ENCODE measurements around the gene C10orf90. TPM values are rescaled to one million over a fixed set of nuclear protein-coding genes. Genes with fewer than 3 reads are reported as not detected.

C10orf90 gene
- total RNA-seq, 2 donors from 2014 or later = not detected

- H3K4me1 Mint-ChIP-seq (ENCODE audit: low read depth) = no peaks in the 10 kb centered on the region
- no peak overlapping the region for H3K27ac Mint-ChIP-seq
- H3K4me3 Mint-ChIP-seq = no peak overlapping the region
- no peaks in the 10 kb centered on the region for H3K36me3 Mint-ChIP-seq (ENCODE audit: insufficient read depth in 2 of 2)
- ATAC-seq (replicated peaks in 1 of 2) (no peak), DNase-seq (no peak)
- no peaks in the 10 kb centered on the region for H3K27me3 Mint-ChIP-seq (ENCODE audit: low read depth)
- peaks cover 6 to 8% of the 10 kb centered on the region in 2 donors for H3K9me3 Mint-ChIP-seq
These were observed 253.2 kb downstream of the C10orf90 start for GRCh38 chr10:126417220-126417825.

DNA sequence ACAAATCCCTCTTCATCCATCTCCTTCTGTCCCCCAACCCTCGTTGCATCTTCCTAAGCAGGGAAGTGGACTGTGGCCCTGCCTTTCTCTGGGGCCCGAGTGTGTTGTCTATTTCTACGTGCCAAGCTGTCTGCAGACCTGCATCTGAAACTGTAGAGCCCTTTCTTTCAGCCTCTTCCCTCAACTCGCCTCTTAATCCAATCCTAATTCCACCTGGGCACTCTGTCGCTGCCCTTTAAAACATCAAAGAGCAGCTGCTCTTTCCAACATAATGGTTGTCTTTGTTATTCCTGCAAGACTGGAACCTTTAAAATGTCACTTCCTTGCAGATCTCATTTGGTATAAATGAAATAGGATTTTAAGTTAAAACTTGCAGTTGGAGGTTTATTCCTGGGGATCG lies 260.7 kb downstream of the C10orf90 start:
- ATAC-seq (replicated peaks in 1 of 2) (no peak), DNase-seq (no peak)
- no peaks in the 10 kb centered on the region for H3K4me1 Mint-ChIP-seq (ENCODE audit: low read depth)
- no peak overlapping the region for H3K4me3 Mint-ChIP-seq
- H3K36me3 Mint-ChIP-seq (ENCODE audit: insufficient read depth in 2 of 2) = no peaks in the 10 kb centered on the region
- no peak overlapping the region for H3K27ac Mint-ChIP-seq
- H3K27me3 Mint-ChIP-seq (ENCODE audit: low read depth) = peaks cover 9% of the 10 kb centered on the region
- H3K9me3 Mint-ChIP-seq = no peaks in the 10 kb centered on the region

DNA sequence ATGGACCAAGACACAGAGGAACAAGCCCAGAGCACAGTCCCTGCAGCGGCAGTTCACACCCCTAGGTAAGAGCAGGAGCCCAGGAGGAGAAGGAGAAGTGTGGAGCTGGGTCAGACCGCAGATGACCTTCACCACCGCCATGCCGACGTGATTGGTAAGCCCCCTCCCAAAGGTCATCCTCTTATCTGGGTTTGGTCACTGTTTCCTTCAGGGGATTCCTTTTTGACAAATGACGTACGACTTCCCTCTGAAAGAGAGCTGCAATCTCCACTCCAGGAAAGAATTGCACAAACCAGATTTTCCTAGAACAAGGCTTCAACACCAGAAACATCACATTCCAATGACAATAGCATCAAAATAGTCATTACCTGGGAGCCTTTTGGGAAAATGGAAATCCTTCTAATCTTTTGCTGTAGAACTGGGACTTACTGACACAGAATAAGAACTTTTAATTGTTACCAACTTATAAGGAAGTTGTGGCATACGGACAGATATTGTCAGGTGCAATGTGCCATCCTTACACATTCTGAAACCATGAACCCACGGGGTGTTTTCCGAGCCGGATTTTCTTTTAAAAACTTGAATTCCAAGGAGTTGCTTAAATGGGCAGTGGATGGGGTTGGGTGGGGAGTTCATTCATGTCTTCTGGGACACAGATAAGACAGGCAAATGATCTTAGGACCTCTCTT lies 261.4 kb downstream of the C10orf90 start:
- ATAC-seq (replicated peaks in 1 of 2) = no peak

DNA sequence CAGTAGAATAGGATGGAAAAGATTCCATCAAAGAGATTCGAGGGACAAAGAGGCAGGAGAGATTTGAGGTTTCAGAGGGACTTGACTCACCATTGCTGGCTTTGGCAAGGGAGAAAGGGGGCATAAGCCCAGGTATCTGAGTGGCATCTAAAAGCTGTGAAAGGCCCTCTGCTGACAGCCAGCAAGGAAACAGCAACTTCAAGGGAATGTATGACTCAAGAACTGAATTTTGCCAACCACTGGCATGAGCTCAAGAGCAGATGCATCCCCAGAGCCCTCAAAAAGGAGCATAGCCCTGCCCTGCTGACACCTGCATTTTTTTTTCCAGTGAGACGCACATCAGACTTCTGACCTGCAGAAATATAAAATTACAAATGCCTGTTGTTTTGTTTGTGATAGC lies 262.7 kb downstream of the C10orf90 start:
- Mint-ChIP-seq H3K4me1 (ENCODE audit: low read depth) (no peaks in the 10 kb centered on the region), H3K36me3 (ENCODE audit: insufficient read depth in 2 of 2) (no peaks in the 10 kb centered on the region)

More for the DNA sequence above, 261.4 kb downstream of the C10orf90 start:
- Mint-ChIP-seq H3K4me3 (no peak overlapping the region), H3K27ac (no peak overlapping the region), H3K4me1 (ENCODE audit: low read depth) (no peaks in the 10 kb centered on the region), H3K27me3 (ENCODE audit: low read depth) (peaks cover 9% of the 10 kb centered on the region), H3K36me3 (ENCODE audit: insufficient read depth in 2 of 2) (no peaks in the 10 kb centered on the region), H3K9me3 (no peaks in the 10 kb centered on the region)
- DNase-seq = no peak

GRCh38 chr10:126405239-126405775 lies 265.2 kb downstream of the C10orf90 start:
- Mint-ChIP-seq H3K27ac (no peak overlapping the region), H3K27me3 (ENCODE audit: low read depth) (peaks cover 9% of the 10 kb centered on the region), H3K9me3 (no peaks in the 10 kb centered on the region), H3K4me1 (ENCODE audit: low read depth) (no peaks in the 10 kb centered on the region), H3K36me3 (ENCODE audit: insufficient read depth in 2 of 2) (no peaks in the 10 kb centered on the region), H3K4me3 (no peak overlapping the region)
- DNase-seq (no peak), ATAC-seq (replicated peaks in 1 of 2) (no peak)

More for the DNA sequence above, 262.7 kb downstream of the C10orf90 start:
- H3K27me3 Mint-ChIP-seq (ENCODE audit: low read depth) = peaks cover 9% of the 10 kb centered on the region
- no peak overlapping the region for H3K4me3 Mint-ChIP-seq
- H3K9me3 Mint-ChIP-seq = no peaks in the 10 kb centered on the region
- DNase-seq (no peak), ATAC-seq (replicated peaks in 1 of 2) (no peak)
- H3K27ac Mint-ChIP-seq = no peak overlapping the region

DNA sequence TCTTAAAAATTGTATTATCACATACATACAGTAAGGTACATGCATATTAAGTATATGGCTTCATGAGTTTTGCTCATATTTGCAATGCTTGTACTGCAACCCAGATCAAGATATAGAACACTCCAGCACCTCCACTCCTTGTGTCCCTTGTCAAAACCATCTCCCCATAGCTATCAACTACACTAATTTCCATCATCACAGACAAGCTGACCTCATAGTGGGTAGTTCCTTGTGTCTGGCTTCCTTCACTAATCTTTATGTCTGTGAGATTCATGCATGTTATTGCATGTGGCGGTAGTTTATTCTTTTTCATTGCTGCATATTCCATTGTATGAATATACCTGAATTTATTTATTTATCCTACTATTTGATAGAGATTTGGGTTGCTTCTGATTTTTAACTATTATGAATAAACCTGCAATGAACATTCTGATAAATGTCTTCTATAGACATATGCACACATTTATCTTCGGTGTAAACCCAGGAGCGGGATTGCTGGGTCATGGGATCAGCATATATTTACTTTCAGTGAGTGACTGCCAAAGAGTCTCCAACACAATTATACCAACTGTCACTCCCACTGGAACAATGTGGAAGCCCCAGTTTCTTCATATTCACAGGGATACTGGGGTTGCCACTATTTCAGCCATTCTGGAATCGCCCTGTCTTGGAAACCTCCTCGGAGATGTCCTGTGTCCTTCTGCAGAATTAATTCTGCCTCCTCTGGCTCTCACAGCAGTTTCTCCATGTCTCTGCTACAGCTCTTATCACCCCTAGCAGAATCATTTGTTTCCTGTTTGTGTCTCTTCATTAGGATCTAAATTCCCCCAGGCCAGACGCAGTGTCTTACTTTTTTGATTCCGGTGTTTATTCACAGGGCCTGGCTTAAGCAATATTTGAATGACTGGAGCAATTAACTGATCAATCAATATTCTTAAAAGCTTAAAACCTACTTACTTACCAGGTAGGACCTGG lies 267.5 kb downstream of the C10orf90 start:
- no peak overlapping the region for H3K4me3 Mint-ChIP-seq
- no peaks in the 10 kb centered on the region for H3K4me1 Mint-ChIP-seq (ENCODE audit: low read depth)
- H3K36me3 Mint-ChIP-seq (ENCODE audit: insufficient read depth in 2 of 2) = no peaks in the 10 kb centered on the region
- H3K27me3 Mint-ChIP-seq (ENCODE audit: low read depth) = no peaks in the 10 kb centered on the region
- no peaks in the 10 kb centered on the region for H3K9me3 Mint-ChIP-seq
- H3K27ac Mint-ChIP-seq = no peak overlapping the region
- DNase-seq = no peak
- no peak for ATAC-seq (replicated peaks in 1 of 2)

DNA sequence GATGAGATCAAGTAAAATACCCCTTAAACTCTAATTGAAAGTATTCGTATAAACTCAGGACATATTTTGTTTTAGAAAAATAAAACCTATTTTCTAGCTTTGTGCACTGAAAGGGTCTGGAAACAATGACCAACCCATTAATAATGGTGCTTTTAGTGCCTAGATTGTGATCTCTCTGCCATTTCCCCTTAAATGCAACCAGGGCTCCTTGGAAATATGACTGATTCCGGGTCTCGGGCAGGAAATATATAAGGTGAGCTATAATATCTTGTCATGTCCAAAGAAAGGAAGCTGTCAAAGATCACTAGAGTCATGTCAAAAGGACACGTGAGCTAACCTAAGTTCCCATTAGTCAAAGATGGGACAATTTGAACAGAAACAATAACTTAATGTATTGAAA lies 269.9 kb downstream of the C10orf90 start:
- no peak overlapping the region for H3K27ac Mint-ChIP-seq
- H3K36me3 Mint-ChIP-seq (ENCODE audit: insufficient read depth in 2 of 2) = peaks cover 0 to 3% of the 10 kb centered on the region in 2 donors
- DNase-seq = no peak
- H3K4me3 Mint-ChIP-seq = no peak overlapping the region
- no peaks in the 10 kb centered on the region for H3K4me1 Mint-ChIP-seq (ENCODE audit: low read depth)
- no peaks in the 10 kb centered on the region for H3K27me3 Mint-ChIP-seq (ENCODE audit: low read depth)
- no peak for ATAC-seq (replicated peaks in 1 of 2)
- H3K9me3 Mint-ChIP-seq = peaks cover 0 to 3% of the 10 kb centered on the region in 2 donors

GRCh38 chr10:126398924-126399323 lies 271.6 kb downstream of the C10orf90 start:
- Mint-ChIP-seq H3K27ac (no peak overlapping the region), H3K4me3 (no peak overlapping the region), H3K4me1 (ENCODE audit: low read depth) (no peaks in the 10 kb centered on the region), H3K27me3 (ENCODE audit: low read depth) (no peaks in the 10 kb centered on the region), H3K9me3 (peaks cover 0 to 3% of the 10 kb centered on the region in 2 donors), H3K36me3 (ENCODE audit: insufficient read depth in 2 of 2) (peaks cover 0 to 3% of the 10 kb centered on the region in 2 donors)
- no peak for DNase-seq
- no peak for ATAC-seq (replicated peaks in 1 of 2)

GRCh38 chr10:126398383-126398743 lies 272.1 kb downstream of the C10orf90 start:
- Mint-ChIP-seq H3K36me3 (ENCODE audit: insufficient read depth in 2 of 2) (peaks cover 0 to 3% of the 10 kb centered on the region in 2 donors), H3K4me1 (ENCODE audit: low read depth) (no peaks in the 10 kb centered on the region), H3K27ac (no peak overlapping the region), H3K9me3 (peaks cover 0 to 3% of the 10 kb centered on the region in 2 donors), H3K4me3 (no peak overlapping the region), H3K27me3 (ENCODE audit: low read depth) (no peaks in the 10 kb centered on the region)
- ATAC-seq (replicated peaks in 1 of 2) (no peak), DNase-seq (no peak)

DNA sequence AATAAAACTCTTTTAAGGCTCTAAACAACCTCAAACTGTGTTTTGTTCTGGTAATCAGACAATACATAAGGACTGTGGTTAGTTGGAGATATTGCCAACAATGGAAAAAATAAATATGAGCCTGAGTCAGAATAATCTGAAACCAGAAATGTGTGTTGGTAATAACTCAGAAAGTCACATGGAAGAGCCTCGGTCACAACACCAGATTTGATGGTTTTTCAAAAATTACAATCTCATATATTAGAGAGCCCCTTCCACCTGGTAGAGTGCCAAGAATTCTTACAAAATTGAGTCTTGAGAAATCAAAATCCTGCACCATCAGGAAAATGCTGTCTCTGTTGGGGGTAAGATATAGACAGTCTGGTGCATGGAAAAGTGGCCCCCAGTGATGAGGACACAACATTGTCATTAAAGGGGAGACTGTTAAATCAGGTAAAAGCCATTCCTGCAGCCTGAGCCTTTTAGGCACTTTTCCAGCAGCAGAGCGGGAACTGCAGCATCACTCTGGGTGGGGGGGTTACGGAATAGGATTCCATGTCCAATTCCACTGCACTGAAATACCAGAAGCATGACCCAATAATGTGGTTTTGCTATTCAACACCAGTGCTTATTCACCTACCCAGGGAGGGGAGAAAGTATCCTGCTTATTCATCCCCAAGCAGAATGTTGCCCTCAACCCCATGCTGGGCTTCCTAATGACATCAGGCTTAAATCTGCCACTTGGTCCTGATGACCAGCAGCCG lies 272.7 kb downstream of the C10orf90 start:
- Mint-ChIP-seq H3K4me1 (ENCODE audit: low read depth) (no peaks in the 10 kb centered on the region), H3K4me3 (no peak overlapping the region)

GRCh38 chr10:126397156-126397555 lies 273.3 kb downstream of the C10orf90 start:
- Mint-ChIP-seq H3K36me3 (ENCODE audit: insufficient read depth in 2 of 2) (peaks cover 0 to 3% of the 10 kb centered on the region in 2 donors), H3K4me1 (ENCODE audit: low read depth) (no peaks in the 10 kb centered on the region), H3K4me3 (no peak overlapping the region), H3K27me3 (ENCODE audit: low read depth) (no peaks in the 10 kb centered on the region), H3K9me3 (peaks cover 0 to 3% of the 10 kb centered on the region in 2 donors), H3K27ac (no peak overlapping the region)
- no peak for DNase-seq
- ATAC-seq (replicated peaks in 1 of 2) = no peak

More for the DNA sequence above, 272.7 kb downstream of the C10orf90 start:
- Mint-ChIP-seq H3K27me3 (ENCODE audit: low read depth) (no peaks in the 10 kb centered on the region), H3K9me3 (peaks cover 0 to 3% of the 10 kb centered on the region in 2 donors), H3K27ac (no peak overlapping the region), H3K36me3 (ENCODE audit: insufficient read depth in 2 of 2) (peaks cover 0 to 3% of the 10 kb centered on the region in 2 donors)
- ATAC-seq (replicated peaks in 1 of 2) = no peak
- no peak for DNase-seq

DNA sequence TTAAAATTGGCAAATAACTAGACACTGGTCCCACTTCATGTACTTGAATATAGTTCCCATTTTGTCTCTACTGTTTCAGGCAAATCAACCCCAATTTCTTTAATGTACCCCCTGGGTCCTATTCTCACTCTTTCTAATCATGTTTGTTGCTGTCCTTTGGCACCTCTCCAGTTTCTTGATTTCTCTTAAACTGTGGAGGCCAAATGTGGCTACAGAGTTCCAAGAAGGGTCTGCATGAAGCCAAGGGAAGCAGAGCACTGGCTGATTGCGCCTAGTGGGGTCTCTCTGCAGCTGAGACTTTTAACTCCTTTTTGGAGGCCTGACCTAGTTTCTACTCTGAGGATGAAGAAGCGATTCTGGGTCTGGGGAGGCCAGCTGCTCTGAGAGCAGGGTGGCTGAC lies 275.5 kb downstream of the C10orf90 start:
- no peak for DNase-seq
- ATAC-seq (replicated peaks in 1 of 2) = no peak
- peaks cover 5% of the 10 kb centered on the region for H3K27me3 Mint-ChIP-seq (ENCODE audit: low read depth)
- no peaks in the 10 kb centered on the region for H3K4me1 Mint-ChIP-seq (ENCODE audit: low read depth)
- H3K36me3 Mint-ChIP-seq (ENCODE audit: insufficient read depth in 2 of 2) = peaks cover 0 to 3% of the 10 kb centered on the region in 2 donors
- no peak overlapping the region for H3K27ac Mint-ChIP-seq
- no peak overlapping the region for H3K4me3 Mint-ChIP-seq
- H3K9me3 Mint-ChIP-seq = peaks cover 0 to 3% of the 10 kb centered on the region in 2 donors

Data from activated T-cell treated with anti-CD3 and anti-CD28 coated beads, Interleukin-2, amount 50 U/mL, for 72 hours (primary cell).